ENCODE results near the gene SEPTIN1. TPM values are rescaled to one million over a fixed set of nuclear protein-coding genes. Genes with fewer than 3 reads are reported as not detected.

SEPTIN1 gene
- total and polyA plus RNA-seq, 2 experiments from 2014 or later, result 0.21 to 3.9 TPM

DNA sequence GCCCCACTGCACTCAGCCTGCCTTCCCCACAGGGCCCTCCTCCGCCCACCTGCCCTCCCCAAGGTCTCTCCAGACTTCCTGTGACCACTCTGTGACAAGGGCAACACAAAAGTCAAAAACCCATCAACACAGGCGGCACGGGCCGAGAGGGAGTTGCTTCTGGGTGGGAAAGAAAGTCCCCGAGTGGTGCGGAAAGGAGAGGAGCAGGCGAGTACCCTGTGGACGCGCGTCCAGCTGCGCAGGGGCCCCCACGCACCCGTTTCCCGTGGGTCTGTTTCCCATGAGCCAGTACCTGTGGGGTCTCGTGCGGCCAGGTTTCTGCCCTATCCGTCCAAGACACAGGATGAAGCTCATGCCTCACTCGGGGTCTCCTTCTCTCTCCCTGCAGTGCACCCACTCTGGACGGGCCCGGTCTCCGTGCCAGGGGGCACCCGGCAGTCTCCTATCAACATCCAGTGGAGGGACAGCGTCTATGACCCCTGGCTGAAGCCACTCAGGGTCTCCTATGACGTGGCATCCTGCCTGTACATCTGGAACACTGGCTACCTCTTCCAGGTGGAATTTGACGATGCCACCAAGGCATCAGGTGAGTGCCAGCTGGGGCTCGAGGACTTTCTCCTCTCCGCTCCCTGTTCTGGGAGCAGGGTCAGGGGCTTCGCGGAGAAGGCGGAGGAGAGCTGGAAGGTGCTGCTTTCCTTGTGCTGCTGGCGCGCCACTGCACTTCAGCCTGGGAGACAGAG is 39.4 kb downstream of the SEPTIN1 start:
- TF ChIP-seq, protein P1, sequence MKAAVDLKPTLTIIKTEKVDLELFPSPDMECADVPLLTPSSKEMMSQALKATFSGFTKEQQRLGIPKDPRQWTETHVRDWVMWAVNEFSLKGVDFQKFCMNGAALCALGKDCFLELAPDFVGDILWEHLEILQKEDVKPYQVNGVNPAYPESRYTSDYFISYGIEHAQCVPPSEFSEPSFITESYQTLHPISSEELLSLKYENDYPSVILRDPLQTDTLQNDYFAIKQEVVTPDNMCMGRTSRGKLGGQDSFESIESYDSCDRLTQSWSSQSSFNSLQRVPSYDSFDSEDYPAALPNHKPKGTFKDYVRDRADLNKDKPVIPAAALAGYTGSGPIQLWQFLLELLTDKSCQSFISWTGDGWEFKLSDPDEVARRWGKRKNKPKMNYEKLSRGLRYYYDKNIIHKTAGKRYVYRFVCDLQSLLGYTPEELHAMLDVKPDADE (IDR thresholded peaks at IDR 0.05), result no peak
- TF ChIP-seq EZH2 (IDR thresholded peaks at IDR 0.05; ENCODE audit: low read depth, unreplicated experiment) (no peak), EZH2phosphoT487 (IDR thresholded peaks at IDR 0.05; ENCODE audit: unreplicated experiment) (no peak), NANOG (IDR thresholded peaks at IDR 0.05; ENCODE audit: borderline replicate concordance) (no peak), STAT1 (IDR thresholded peaks at IDR 0.05; ENCODE audit: unreplicated experiment) (no peak), CREB1 (CRISPR knock-in tag; IDR thresholded peaks at IDR 0.05; ENCODE audit: low read depth) (no peak), JUNB (IDR thresholded peaks at IDR 0.05; ENCODE audit: unreplicated experiment) (no peak), POLR2AphosphoS5 (IDR thresholded peaks at IDR 0.05; ENCODE audit: low read depth) (no peak), ZNF331 (CRISPR knock-in tag; IDR thresholded peaks at IDR 0.05; ENCODE audit: low read depth) (no peak), ZNF114 (CRISPR knock-in tag; IDR thresholded peaks at IDR 0.05) (no peak)
- TF ChIP-seq, protein P2, sequence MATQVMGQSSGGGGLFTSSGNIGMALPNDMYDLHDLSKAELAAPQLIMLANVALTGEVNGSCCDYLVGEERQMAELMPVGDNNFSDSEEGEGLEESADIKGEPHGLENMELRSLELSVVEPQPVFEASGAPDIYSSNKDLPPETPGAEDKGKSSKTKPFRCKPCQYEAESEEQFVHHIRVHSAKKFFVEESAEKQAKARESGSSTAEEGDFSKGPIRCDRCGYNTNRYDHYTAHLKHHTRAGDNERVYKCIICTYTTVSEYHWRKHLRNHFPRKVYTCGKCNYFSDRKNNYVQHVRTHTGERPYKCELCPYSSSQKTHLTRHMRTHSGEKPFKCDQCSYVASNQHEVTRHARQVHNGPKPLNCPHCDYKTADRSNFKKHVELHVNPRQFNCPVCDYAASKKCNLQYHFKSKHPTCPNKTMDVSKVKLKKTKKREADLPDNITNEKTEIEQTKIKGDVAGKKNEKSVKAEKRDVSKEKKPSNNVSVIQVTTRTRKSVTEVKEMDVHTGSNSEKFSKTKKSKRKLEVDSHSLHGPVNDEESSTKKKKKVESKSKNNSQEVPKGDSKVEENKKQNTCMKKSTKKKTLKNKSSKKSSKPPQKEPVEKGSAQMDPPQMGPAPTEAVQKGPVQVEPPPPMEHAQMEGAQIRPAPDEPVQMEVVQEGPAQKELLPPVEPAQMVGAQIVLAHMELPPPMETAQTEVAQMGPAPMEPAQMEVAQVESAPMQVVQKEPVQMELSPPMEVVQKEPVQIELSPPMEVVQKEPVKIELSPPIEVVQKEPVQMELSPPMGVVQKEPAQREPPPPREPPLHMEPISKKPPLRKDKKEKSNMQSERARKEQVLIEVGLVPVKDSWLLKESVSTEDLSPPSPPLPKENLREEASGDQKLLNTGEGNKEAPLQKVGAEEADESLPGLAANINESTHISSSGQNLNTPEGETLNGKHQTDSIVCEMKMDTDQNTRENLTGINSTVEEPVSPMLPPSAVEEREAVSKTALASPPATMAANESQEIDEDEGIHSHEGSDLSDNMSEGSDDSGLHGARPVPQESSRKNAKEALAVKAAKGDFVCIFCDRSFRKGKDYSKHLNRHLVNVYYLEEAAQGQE (IDR thresholded peaks at IDR 0.05; ENCODE audit: unreplicated experiment), result no peak
- TF ChIP-seq, protein P3, sequence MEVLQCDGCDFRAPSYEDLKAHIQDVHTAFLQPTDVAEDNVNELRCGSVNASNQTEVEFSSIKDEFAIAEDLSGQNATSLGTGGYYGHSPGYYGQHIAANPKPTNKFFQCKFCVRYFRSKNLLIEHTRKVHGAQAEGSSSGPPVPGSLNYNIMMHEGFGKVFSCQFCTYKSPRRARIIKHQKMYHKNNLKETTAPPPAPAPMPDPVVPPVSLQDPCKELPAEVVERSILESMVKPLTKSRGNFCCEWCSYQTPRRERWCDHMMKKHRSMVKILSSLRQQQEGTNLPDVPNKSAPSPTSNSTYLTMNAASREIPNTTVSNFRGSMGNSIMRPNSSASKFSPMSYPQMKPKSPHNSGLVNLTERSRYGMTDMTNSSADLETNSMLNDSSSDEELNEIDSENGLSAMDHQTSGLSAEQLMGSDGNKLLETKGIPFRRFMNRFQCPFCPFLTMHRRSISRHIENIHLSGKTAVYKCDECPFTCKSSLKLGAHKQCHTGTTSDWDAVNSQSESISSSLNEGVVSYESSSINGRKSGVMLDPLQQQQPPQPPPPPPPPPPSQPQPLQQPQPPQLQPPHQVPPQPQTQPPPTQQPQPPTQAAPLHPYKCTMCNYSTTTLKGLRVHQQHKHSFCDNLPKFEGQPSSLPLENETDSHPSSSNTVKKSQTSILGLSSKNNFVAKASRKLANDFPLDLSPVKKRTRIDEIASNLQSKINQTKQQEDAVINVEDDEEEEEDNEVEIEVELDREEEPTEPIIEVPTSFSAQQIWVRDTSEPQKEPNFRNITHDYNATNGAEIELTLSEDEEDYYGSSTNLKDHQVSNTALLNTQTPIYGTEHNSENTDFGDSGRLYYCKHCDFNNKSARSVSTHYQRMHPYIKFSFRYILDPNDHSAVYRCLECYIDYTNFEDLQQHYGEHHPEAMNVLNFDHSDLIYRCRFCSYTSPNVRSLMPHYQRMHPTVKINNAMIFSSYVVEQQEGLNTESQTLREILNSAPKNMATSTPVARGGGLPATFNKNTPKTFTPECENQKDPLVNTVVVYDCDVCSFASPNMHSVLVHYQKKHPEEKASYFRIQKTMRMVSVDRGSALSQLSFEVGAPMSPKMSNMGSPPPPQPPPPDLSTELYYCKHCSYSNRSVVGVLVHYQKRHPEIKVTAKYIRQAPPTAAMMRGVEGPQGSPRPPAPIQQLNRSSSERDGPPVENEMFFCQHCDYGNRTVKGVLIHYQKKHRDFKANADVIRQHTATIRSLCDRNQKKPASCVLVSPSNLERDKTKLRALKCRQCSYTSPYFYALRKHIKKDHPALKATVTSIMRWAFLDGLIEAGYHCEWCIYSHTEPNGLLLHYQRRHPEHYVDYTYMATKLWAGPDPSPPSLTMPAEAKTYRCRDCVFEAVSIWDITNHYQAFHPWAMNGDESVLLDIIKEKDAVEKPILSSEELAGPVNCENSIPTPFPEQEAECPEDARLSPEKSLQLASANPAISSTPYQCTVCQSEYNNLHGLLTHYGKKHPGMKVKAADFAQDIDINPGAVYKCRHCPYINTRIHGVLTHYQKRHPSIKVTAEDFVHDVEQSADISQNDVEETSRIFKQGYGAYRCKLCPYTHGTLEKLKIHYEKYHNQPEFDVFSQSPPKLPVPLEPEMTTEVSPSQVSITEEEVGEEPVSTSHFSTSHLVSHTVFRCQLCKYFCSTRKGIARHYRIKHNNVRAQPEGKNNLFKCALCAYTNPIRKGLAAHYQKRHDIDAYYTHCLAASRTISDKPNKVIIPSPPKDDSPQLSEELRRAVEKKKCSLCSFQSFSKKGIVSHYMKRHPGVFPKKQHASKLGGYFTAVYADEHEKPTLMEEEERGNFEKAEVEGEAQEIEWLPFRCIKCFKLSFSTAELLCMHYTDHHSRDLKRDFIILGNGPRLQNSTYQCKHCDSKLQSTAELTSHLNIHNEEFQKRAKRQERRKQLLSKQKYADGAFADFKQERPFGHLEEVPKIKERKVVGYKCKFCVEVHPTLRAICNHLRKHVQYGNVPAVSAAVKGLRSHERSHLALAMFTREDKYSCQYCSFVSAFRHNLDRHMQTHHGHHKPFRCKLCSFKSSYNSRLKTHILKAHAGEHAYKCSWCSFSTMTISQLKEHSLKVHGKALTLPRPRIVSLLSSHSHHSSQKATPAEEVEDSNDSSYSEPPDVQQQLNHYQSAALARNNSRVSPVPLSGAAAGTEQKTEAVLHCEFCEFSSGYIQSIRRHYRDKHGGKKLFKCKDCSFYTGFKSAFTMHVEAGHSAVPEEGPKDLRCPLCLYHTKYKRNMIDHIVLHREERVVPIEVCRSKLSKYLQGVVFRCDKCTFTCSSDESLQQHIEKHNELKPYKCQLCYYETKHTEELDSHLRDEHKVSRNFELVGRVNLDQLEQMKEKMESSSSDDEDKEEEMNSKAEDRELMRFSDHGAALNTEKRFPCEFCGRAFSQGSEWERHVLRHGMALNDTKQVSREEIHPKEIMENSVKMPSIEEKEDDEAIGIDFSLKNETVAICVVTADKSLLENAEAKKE (CRISPR knock-in tag; IDR thresholded peaks at IDR 0.05), result no peak
- TF ChIP-seq, protein P4, sequence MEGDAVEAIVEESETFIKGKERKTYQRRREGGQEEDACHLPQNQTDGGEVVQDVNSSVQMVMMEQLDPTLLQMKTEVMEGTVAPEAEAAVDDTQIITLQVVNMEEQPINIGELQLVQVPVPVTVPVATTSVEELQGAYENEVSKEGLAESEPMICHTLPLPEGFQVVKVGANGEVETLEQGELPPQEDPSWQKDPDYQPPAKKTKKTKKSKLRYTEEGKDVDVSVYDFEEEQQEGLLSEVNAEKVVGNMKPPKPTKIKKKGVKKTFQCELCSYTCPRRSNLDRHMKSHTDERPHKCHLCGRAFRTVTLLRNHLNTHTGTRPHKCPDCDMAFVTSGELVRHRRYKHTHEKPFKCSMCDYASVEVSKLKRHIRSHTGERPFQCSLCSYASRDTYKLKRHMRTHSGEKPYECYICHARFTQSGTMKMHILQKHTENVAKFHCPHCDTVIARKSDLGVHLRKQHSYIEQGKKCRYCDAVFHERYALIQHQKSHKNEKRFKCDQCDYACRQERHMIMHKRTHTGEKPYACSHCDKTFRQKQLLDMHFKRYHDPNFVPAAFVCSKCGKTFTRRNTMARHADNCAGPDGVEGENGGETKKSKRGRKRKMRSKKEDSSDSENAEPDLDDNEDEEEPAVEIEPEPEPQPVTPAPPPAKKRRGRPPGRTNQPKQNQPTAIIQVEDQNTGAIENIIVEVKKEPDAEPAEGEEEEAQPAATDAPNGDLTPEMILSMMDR (conservative IDR thresholded peaks at IDR 0.05; ENCODE audit: low read depth in 2 of 2), result no peak
- Histone ChIP-seq H3K9me2 (ENCODE audit: insufficient read depth) (no peaks in the 10 kb centered on the region), H3K4me2 (no peak overlapping the region), H4K20me1 (replicated peaks; ENCODE audit: insufficient read depth) (no peaks in the 10 kb centered on the region), H3F3A (replicated peaks; ENCODE audit: low read depth) (no peaks in the 10 kb centered on the region), H3K36me3 (ENCODE audit: insufficient read depth) (no peaks in the 10 kb centered on the region), H3K27me3 (ENCODE audit: insufficient read depth) (no peaks in the 10 kb centered on the region), H3K27ac (ENCODE audit: low read depth) (no peak overlapping the region), H2AFZ (no peak overlapping the region), H3K4me1 (ENCODE audit: insufficient read depth) (no peaks in the 10 kb centered on the region), H3K79me2 (replicated peaks; ENCODE audit: insufficient read depth) (no peaks in the 10 kb centered on the region), H3K4me3 (no peak overlapping the region)
- DNase-seq (ENCODE audit: low spot score) (no peak), ATAC-seq (no peak)
- H3K9me3 Mint-ChIP-seq, result no peaks in the 10 kb centered on the region; the same call in 2 of the 3 replicates
- H3K4me3 Mint-ChIP-seq, result no peak overlapping the region
- no peaks in the 10 kb centered on the region for H3K4me1 Mint-ChIP-seq
- H3K27me3 Mint-ChIP-seq (ENCODE audit: insufficient read depth, low read depth, poor library complexity), result peaks cover 3% of the 10 kb centered on the region
- H3K36me3 Mint-ChIP-seq (ENCODE audit: low read depth), result no peaks in the 10 kb centered on the region; the same call in 2 of the 3 replicates
- H3K27ac Mint-ChIP-seq, result no peak overlapping the region
